H9 (cell line): ENCODE measurements around the gene PROM1. TPM values are rescaled to one million over a fixed set of nuclear protein-coding genes. Genes with fewer than 3 reads are reported as not detected.

Experiments
- DNase-seq: peaks from one replicate; pipeline ENCODE4 v3.0.0-alpha.2; 2017
- H2AFZ ChIP-seq: one replicate; pipeline ENCODE4 v1.6.1; 2013; ENCODE audit warnings: mild to moderate bottlenecking, low read length, control low read depth, moderate library complexity
- H2AK5ac ChIP-seq: 2 replicates; pipeline ENCODE4 v1.6.1; 2013; ENCODE audit warnings: low read length, control low read depth, mixed read lengths; ENCODE audit not compliant: insufficient read length
- H2BK120ac ChIP-seq: one replicate; pipeline ENCODE4 v1.6.1; 2013; ENCODE audit warnings: low read depth, mild to moderate bottlenecking, low read length, control low read depth, inconsistent platforms; ENCODE audit not compliant: poor library complexity, severe bottlenecking
- H2BK12ac ChIP-seq: 2 replicates; pipeline ENCODE4 v1.6.1; 2013; ENCODE audit warnings: low read length, control low read depth, mixed read lengths, low read depth; ENCODE audit not compliant: insufficient read length
- H2BK15ac ChIP-seq: 2 replicates; pipeline ENCODE4 v1.6.1; 2013; ENCODE audit warnings: low read depth, low read length, control low read depth
- H2BK20ac ChIP-seq: one replicate; pipeline ENCODE4 v1.6.1; 2013; ENCODE audit warnings: low read depth, mild to moderate bottlenecking, low read length, control low read depth, inconsistent platforms; ENCODE audit not compliant: poor library complexity, severe bottlenecking
- H2BK5ac ChIP-seq: 2 replicates; pipeline ENCODE4 v1.6.1; 2013; ENCODE audit warnings: low read length, control low read depth, mixed read lengths; ENCODE audit not compliant: insufficient read length
- H3K14ac ChIP-seq: 2 replicates; pipeline ENCODE4 v1.6.1; 2013; ENCODE audit warnings: low read length, control low read depth; ENCODE audit not compliant: insufficient read depth
- H3K18ac ChIP-seq: 2 replicates; pipeline ENCODE4 v1.6.1; 2013; ENCODE audit warnings: low read depth, mild to moderate bottlenecking, mixed read lengths, low read length, control low read depth; ENCODE audit not compliant: insufficient read length
- H3K23ac ChIP-seq: 2 replicates; pipeline ENCODE4 v1.6.1; 2013; ENCODE audit warnings: low read length, control low read depth, mixed read lengths, low read depth; ENCODE audit not compliant: insufficient read length
- H3K23me2 ChIP-seq: 2 replicates; pipeline ENCODE4 v1.6.1; 2013; ENCODE audit warnings: low read depth, mild to moderate bottlenecking, mixed read lengths, low read length, control low read depth; ENCODE audit not compliant: insufficient read length, poor library complexity, severe bottlenecking
- H3K27ac ChIP-seq: 2 replicates; pipeline ENCODE4 v1.5.1; 2013; ENCODE audit warnings: low read length, control low read depth, mixed read lengths, low read depth; ENCODE audit not compliant: insufficient read length
- H3K27me3 ChIP-seq: 2 replicates; pipeline ENCODE4 v1.6.1; 2013; ENCODE audit warnings: low read length, control low read depth, inconsistent platforms; ENCODE audit not compliant: insufficient read depth
- H3K4ac ChIP-seq: 2 replicates; pipeline ENCODE4 v1.6.1; 2013; ENCODE audit warnings: low read depth, mild to moderate bottlenecking, control low read depth, inconsistent platforms, low read length, moderate library complexity
- H3K4me1 ChIP-seq: 2 replicates; pipeline ENCODE4 v1.6.1; 2013; ENCODE audit warnings: low read length, control low read depth, inconsistent platforms; ENCODE audit not compliant: insufficient read depth
- H3K4me2 ChIP-seq: 2 replicates; pipeline ENCODE4 v1.6.1; 2013; ENCODE audit warnings: low read length, control low read depth, mixed read lengths; ENCODE audit not compliant: insufficient read length, insufficient read depth
- H3K56ac ChIP-seq: 2 replicates; pipeline ENCODE4 v1.6.1; 2013; ENCODE audit warnings: low read depth, mild to moderate bottlenecking, mixed read lengths, low read length, control low read depth; ENCODE audit not compliant: insufficient read length
- H3K79me1 ChIP-seq: 2 replicates; pipeline ENCODE4 v1.6.1; 2013; ENCODE audit warnings: low read depth, mild to moderate bottlenecking, moderate library complexity, low read length, control low read depth, inconsistent platforms; ENCODE audit not compliant: insufficient read depth, poor library complexity, severe bottlenecking
- H3K79me2 ChIP-seq: 2 replicates; pipeline ENCODE4 v1.6.1; 2013; ENCODE audit warnings: low read length, control low read depth, inconsistent platforms; ENCODE audit not compliant: insufficient read depth
- H3K9ac ChIP-seq: 2 replicates; pipeline ENCODE4 v1.6.1; 2013; ENCODE audit warnings: low read length, control low read depth, mixed read lengths; ENCODE audit not compliant: insufficient read length; ENCODE audit errors: extremely low read depth
- H3K9me3 ChIP-seq: one replicate; pipeline ENCODE4 v1.6.1; 2013; ENCODE audit warnings: low read depth, low read length, inconsistent platforms; ENCODE audit not compliant: control insufficient read depth
- H3T11ph ChIP-seq: one replicate; pipeline ENCODE4 v1.6.1; 2013; ENCODE audit warnings: mild to moderate bottlenecking, low read length, control low read depth, inconsistent platforms
- H4K20me1 ChIP-seq: one replicate; pipeline ENCODE4 v1.6.1; 2013; ENCODE audit not compliant: control insufficient read depth, insufficient read length, insufficient read depth
- H4K5ac ChIP-seq: 2 replicates; pipeline ENCODE4 v1.6.1; 2013; ENCODE audit warnings: low read depth, mild to moderate bottlenecking, mixed read lengths, low read length, control low read depth; ENCODE audit not compliant: insufficient read length
- H4K8ac ChIP-seq: replicated peaks from 2 replicates; pipeline ENCODE4 v1.6.1; 2013; ENCODE audit warnings: low read length, control low read depth, mixed read lengths, low read depth; ENCODE audit not compliant: insufficient read length
- H4K91ac ChIP-seq: 2 replicates; pipeline ENCODE4 v1.6.1; 2013; ENCODE audit warnings: low read depth, mild to moderate bottlenecking, moderate library complexity, mixed read lengths, low read length, control low read depth; ENCODE audit not compliant: insufficient read length
- H3K27ac Mint-ChIP-seq, 3 experiments: 2 replicates in 2 of 3; 3 replicates in 1 of 3; pipeline ENCODE4 v1.8.0; 2020 to 2021; ENCODE audit warnings: mixed read lengths in 3 of 3, mild to moderate bottlenecking in 1 of 3, moderate library complexity in 1 of 3
- H3K27me3 Mint-ChIP-seq: 2 replicates; pipeline ENCODE4 v1.8.0; 2021; ENCODE audit warnings: low read depth, mild to moderate bottlenecking, moderate library complexity, mixed read lengths
- H3K36me3 Mint-ChIP-seq, 3 experiments: 2 replicates in 2 of 3; 3 replicates in 1 of 3; pipeline ENCODE4 v1.8.0; 2020 to 2021; ENCODE audit warnings: low read depth in 3 of 3, mixed read lengths in 3 of 3; ENCODE audit not compliant: insufficient read depth in 1 of 3
- H3K4me1 Mint-ChIP-seq, 2 experiments: 2 replicates each; pipeline ENCODE4 v1.8.0; 2020; ENCODE audit warnings: mixed read lengths in 2 of 2
- H3K4me3 Mint-ChIP-seq, 2 experiments: 2 replicates in 1 of 2; 3 replicates in 1 of 2; pipeline ENCODE4 v1.8.0; 2020 to 2021; ENCODE audit warnings: mild to moderate bottlenecking in 2 of 2, mixed read lengths in 2 of 2, moderate library complexity in 1 of 2
- H3K9me3 Mint-ChIP-seq, 2 experiments: 2 replicates in 1 of 2; 3 replicates in 1 of 2; pipeline ENCODE4 v1.8.0; 2020; ENCODE audit warnings: mild to moderate bottlenecking in 2 of 2, mixed read lengths in 2 of 2, moderate library complexity in 1 of 2
- WGBS: extraction: QIAGEN DNeasy Blood & Tissue Kit; methylation state at CpG from one replicate; pipeline ENCODE4 v1.1.7; 2013; ENCODE audit warnings: missing lambda C conversion rate, low lambda C conversion rate, mixed read lengths; ENCODE audit not compliant: insufficient read length; ENCODE audit errors: extremely low coverage; 5-methylcytosine and 5-hydroxymethylcytosine counted together
- total RNA-seq: library from RNA; stranded (reverse); gene quantifications from 2 replicates; pipeline ENCODE4 v1.2.1, GENCODE V29; 2021
- TF ChIP-seq, protein P1 (sequence below): fragments of 200-600 bp; sonication (generic); conservative IDR thresholded peaks from 3 replicates; pipeline ENCODE4 v1.8.0; 2021; ENCODE audit warnings: antibody characterized with exemption, mild to moderate bottlenecking

The PROM1 gene
- total RNA-seq, 1 experiment from 2014 or later, result 98.3 TPM

DNA sequence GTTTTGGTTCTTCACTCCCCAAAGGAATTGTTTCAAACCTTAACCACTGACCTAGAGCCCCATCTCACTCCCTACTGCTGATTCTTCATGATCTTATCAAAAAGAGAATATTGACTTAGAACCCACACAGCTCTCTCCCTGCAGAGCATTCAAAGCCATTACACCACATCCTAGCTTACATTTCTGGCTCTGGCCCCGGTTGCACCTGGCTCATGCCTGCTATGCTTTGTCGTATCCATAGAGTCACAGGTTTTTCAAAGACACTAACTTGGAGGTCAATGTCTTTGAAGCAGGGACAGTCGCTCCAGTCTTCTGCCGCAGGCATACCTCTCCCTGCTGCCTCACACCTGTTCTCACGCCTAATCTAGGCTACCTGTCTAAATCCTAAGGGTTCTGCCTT, 78.1 kb downstream of the PROM1 start:
- Histone ChIP-seq H2BK12ac (no peak overlapping the region), H2BK15ac (no peak overlapping the region), H2BK5ac (no peak overlapping the region), H4K5ac (no peak overlapping the region), H3K27ac (no peak overlapping the region), H3K27me3 (no peaks in the 10 kb centered on the region), H2BK120ac (no peak overlapping the region), H3K23ac (no peak overlapping the region), H3K9ac (no peak overlapping the region), H3K4me2 (no peak overlapping the region), H3K56ac (no peak overlapping the region), H3T11ph (no peak overlapping the region), H3K9me3 (no peaks in the 10 kb centered on the region), H3K4me1 (no peaks in the 10 kb centered on the region), H3K23me2 (no peaks in the 10 kb centered on the region), H4K8ac (no peak overlapping the region), H4K91ac (no peak overlapping the region), H3K4ac (no peak overlapping the region), H4K20me1 (no peaks in the 10 kb centered on the region), H3K79me1 (no peaks in the 10 kb centered on the region), H3K18ac (no peak overlapping the region), H2BK20ac (no peak overlapping the region), H3K14ac (no peak overlapping the region), H3K79me2 (no peaks in the 10 kb centered on the region), H2AK5ac (no peak overlapping the region), H2AFZ (no peak overlapping the region)
- Mint-ChIP-seq H3K4me1 (peaks cover 6 to 12% of the 10 kb centered on the region in 2 experiments), H3K27ac (no peak overlapping the region), H3K9me3 (no peaks in the 10 kb centered on the region), H3K4me3 (no peak overlapping the region), H3K36me3 (peaks cover 6 to 56% (median 23%) of the 10 kb centered on the region in 3 experiments; a peak in 6 of 7 replicates), H3K27me3 (no peaks in the 10 kb centered on the region)
- DNase-seq, result no peak
- WGBS, result no CpG with 5 or more reads among the region's 5 CpGs
- TF ChIP-seq, protein P1, sequence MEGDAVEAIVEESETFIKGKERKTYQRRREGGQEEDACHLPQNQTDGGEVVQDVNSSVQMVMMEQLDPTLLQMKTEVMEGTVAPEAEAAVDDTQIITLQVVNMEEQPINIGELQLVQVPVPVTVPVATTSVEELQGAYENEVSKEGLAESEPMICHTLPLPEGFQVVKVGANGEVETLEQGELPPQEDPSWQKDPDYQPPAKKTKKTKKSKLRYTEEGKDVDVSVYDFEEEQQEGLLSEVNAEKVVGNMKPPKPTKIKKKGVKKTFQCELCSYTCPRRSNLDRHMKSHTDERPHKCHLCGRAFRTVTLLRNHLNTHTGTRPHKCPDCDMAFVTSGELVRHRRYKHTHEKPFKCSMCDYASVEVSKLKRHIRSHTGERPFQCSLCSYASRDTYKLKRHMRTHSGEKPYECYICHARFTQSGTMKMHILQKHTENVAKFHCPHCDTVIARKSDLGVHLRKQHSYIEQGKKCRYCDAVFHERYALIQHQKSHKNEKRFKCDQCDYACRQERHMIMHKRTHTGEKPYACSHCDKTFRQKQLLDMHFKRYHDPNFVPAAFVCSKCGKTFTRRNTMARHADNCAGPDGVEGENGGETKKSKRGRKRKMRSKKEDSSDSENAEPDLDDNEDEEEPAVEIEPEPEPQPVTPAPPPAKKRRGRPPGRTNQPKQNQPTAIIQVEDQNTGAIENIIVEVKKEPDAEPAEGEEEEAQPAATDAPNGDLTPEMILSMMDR, result no peak
